Activated CD8-positive, alpha-beta memory T cell treated with anti-CD3 and anti-CD28 coated beads, Interleukin-2, amount 10 ng/mL, durations not matched to agents 7 days and 5 days (primary cell): ENCODE data around the gene WNT2B. TPM values are rescaled to one million over a fixed set of nuclear protein-coding genes. Genes with fewer than 3 reads are reported as not detected.

ENCODE experiments used
- ATAC-seq: fragments of 150-1000 bp; cut with Tn5 transposase; one replicate; pipeline ENCODE4 v1.10.0; 2021; ENCODE audit warnings: moderate library complexity
- CTCF ChIA-PET: fragments of 350-600 bp; sonication (Branson Sonifier 250); formaldehyde crosslinking; loops from one replicate; lab custom pipeline; 2021; ENCODE audit warnings: antibody characterized with exemption; lab: Charles Lee
- DNase-seq: peaks from one replicate; pipeline ENCODE4 v3.0.0-alpha.2; 2020
- H3K27ac Mint-ChIP-seq: one replicate; pipeline ENCODE4 v1.8.0; 2021; ENCODE audit warnings: mild to moderate bottlenecking, mixed read lengths
- H3K27me3 Mint-ChIP-seq: one replicate; pipeline ENCODE4 v1.8.0; 2021; ENCODE audit warnings: mixed read lengths
- H3K36me3 Mint-ChIP-seq: one replicate; pipeline ENCODE4 v1.8.0; 2021; ENCODE audit warnings: mild to moderate bottlenecking, mixed read lengths
- H3K4me1 Mint-ChIP-seq: one replicate; pipeline ENCODE4 v1.8.0; 2021; ENCODE audit warnings: mixed read lengths
- H3K4me3 Mint-ChIP-seq: one replicate; pipeline ENCODE4 v1.8.0; 2021; ENCODE audit warnings: mild to moderate bottlenecking, moderate library complexity, mixed read lengths
- H3K9me3 Mint-ChIP-seq: one replicate; pipeline ENCODE4 v1.8.0; 2022; ENCODE audit warnings: low read depth, mixed read lengths
- total RNA-seq, 2 experiments: library from RNA; stranded (reverse); gene quantifications; one replicate each; pipeline ENCODE4 v1.2.3, GENCODE V29; 2021

WNT2B gene
- total RNA-seq, 2 experiments from 2014 or later = 0.07 to 0.12 TPM

DNA sequence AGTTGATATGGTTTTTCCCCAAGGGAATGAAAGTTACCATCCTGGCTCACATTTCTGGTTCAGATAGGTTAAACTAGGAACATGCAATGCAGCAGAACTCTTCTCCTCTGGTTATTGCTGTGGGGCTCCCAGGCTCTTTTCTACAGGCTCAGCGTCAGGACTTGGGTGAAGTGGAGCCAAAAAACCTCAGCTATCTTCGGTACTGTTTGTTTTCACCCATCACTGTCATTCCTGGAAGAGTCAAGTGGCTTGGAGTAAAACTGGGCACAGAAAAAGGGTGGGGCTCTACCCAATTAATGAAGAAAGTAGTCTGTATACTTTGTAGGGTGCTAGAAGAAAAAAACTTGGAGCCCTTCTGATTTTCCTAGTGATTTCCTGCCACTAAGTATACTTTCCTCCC is 9.4 kb downstream of the WNT2B start:
- DNase-seq (no peak), ATAC-seq (no peak)
- H3K27ac Mint-ChIP-seq = no peak overlapping the region
- H3K4me3 Mint-ChIP-seq = no peak overlapping the region
- H3K27me3 Mint-ChIP-seq = no peaks in the 10 kb centered on the region
- no peaks in the 10 kb centered on the region for H3K9me3 Mint-ChIP-seq
- CTCF ChIA-PET = no interaction called here
- no peaks in the 10 kb centered on the region for H3K36me3 Mint-ChIP-seq
- H3K4me1 Mint-ChIP-seq = no peaks in the 10 kb centered on the region

DNA sequence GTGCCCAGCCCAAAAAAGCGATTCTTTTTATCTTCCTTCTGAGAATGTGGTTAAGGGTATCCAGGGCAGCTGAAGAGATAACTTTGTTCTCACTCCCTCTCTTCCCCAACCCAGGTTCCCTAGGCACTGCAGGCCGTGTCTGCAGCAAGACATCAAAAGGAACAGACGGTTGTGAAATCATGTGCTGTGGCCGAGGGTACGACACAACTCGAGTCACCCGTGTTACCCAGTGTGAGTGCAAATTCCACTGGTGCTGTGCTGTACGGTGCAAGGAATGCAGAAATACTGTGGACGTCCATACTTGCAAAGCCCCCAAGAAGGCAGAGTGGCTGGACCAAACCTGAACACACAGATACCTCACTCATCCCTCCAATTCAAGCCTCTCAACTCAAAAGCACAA is 11.4 kb downstream of the WNT2B start:
- no peak for DNase-seq
- H3K9me3 Mint-ChIP-seq = no peaks in the 10 kb centered on the region
- no peaks in the 10 kb centered on the region for H3K36me3 Mint-ChIP-seq
- no peaks in the 10 kb centered on the region for H3K4me1 Mint-ChIP-seq
- no peak overlapping the region for H3K27ac Mint-ChIP-seq
- no peak for ATAC-seq
- no peaks in the 10 kb centered on the region for H3K27me3 Mint-ChIP-seq
- CTCF ChIA-PET = interaction anchor here (1.0 kb wide), 1 partner anchor 18 kb away, joined by 3 read pairs; no protein-coding TSS in a partner anchor
- H3K4me3 Mint-ChIP-seq = no peak overlapping the region

DNA sequence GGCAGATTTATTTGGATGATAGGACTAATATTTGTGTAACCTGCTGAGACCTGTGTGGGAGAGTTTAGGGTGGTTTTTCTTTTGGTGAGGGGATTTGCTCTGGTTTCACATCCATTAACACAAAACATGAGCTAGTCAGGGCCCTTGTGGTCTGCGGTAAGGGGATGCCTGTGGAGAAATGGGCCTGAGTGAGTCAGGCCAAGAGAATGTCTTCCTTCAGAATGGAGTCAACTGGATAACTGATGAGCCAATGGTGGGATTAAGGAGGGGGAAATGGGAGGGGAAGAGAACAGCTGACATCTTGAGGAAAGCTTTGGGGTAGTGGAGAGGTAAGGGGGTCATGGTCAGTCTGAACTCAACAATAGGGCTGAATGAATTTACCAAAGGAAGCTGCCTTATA is 13.9 kb downstream of the WNT2B start:
- DNase-seq = no peak
- CTCF ChIA-PET = interaction anchor here (0.6 to 1.3 kb wide), 3 partner anchors 10 to 60 kb away, joined by 3 to 4 read pairs (median 4); no protein-coding TSS in a partner anchor
- Mint-ChIP-seq H3K9me3 (no peaks in the 10 kb centered on the region), H3K27ac (no peak overlapping the region), H3K27me3 (no peaks in the 10 kb centered on the region), H3K4me3 (no peak overlapping the region), H3K36me3 (no peaks in the 10 kb centered on the region), H3K4me1 (no peaks in the 10 kb centered on the region)
- no peak for ATAC-seq

DNA sequence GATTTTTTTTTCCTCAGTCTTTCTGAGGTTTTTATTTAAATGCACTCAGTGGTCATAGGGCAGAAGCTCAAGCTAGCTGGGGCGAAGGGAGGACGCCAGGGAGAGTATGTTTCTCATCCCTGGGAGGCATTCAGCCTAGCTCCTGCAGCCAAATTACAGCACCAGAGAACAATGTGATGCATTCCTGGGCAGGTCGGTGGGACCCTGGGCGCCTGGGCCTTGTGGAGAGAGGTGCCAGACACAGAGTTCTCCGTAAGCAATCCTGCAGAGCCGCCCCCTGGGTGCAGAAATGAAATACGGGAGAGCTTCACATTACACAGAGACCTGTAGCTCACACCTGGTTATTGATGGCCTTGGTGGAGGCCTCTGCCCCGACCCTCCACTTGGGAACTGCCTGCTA is 15.5 kb downstream of the WNT2B start:
- H3K27me3 Mint-ChIP-seq = no peaks in the 10 kb centered on the region
- H3K27ac Mint-ChIP-seq = no peak overlapping the region
- DNase-seq = no peak
- CTCF ChIA-PET = no interaction called here
- no peak overlapping the region for H3K4me3 Mint-ChIP-seq
- ATAC-seq = no peak
- no peaks in the 10 kb centered on the region for H3K36me3 Mint-ChIP-seq
- H3K9me3 Mint-ChIP-seq = no peaks in the 10 kb centered on the region
- H3K4me1 Mint-ChIP-seq = no peaks in the 10 kb centered on the region

DNA sequence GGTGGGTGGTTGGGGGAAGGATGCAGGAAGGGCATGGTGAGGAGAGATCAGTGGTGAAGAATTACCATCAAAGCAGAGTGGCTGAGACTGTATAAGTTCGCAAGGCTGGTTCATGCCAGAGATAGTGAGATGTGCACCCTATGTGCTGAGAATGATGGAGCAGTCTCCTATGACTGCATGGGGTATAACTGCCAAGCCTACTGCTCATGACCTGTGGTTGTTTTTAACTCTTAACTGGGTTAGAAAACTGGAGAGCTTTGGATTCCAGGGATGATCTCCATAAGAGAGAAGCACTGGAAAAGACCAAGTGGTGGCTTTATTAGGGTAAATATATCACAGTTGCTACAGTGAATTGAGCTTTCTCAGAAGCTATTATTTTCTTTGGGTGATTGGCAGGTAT is 16.2 kb downstream of the WNT2B start:
- H3K36me3 Mint-ChIP-seq = no peaks in the 10 kb centered on the region

DNA sequence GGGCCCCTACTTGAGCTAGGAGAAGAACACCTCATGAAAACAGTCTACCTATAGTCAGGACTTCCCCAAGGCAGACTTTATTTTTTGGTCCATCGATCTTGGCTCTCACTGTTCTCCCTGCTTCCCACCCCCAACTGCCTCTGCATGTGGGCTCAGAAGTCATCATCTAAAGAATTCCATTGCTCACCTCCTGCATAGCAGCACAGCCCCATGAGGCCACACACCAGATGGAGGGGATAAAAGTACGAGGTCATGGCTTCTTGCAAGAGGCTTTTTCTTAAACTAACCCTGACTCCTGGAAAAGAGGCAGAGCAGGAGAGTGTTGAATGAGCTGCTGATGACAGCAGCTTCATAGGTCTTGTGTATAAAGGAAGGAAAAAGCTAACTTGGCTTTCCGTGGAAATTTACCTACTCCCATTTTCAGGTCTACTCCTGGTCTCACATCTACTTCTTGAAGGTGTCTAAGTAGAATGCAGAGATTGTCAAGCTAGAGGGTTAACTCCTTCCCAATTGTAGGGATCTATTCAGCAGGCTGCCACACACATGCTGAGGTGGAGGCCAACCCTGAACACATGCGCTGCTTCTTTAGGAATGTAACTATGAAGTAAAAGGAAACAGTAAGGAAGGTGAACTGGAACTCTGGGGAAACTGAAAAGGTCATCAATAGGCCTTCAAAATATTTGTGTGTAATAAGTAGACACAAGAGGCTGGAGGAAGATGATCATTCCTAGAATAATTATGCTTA is 18.7 kb downstream of the WNT2B start:
- no peak overlapping the region for H3K27ac Mint-ChIP-seq
- no peaks in the 10 kb centered on the region for H3K27me3 Mint-ChIP-seq
- no peaks in the 10 kb centered on the region for H3K4me1 Mint-ChIP-seq
- H3K36me3 Mint-ChIP-seq = no peaks in the 10 kb centered on the region
- H3K4me3 Mint-ChIP-seq = no peak overlapping the region
- H3K9me3 Mint-ChIP-seq = no peaks in the 10 kb centered on the region
- CTCF ChIA-PET = no interaction called here
- no peak for ATAC-seq
- DNase-seq = no peak

More for the DNA sequence above, 16.2 kb downstream of the WNT2B start:
- H3K9me3 Mint-ChIP-seq = no peaks in the 10 kb centered on the region
- CTCF ChIA-PET = interaction anchor here (1.2 kb wide), 1 partner anchor 12 kb away, joined by 3 read pairs; no protein-coding TSS in a partner anchor
- no peak for DNase-seq
- H3K27me3 Mint-ChIP-seq = no peaks in the 10 kb centered on the region
- no peak overlapping the region for H3K27ac Mint-ChIP-seq
- no peak for ATAC-seq
- H3K4me3 Mint-ChIP-seq = no peak overlapping the region
- H3K4me1 Mint-ChIP-seq = no peaks in the 10 kb centered on the region

DNA sequence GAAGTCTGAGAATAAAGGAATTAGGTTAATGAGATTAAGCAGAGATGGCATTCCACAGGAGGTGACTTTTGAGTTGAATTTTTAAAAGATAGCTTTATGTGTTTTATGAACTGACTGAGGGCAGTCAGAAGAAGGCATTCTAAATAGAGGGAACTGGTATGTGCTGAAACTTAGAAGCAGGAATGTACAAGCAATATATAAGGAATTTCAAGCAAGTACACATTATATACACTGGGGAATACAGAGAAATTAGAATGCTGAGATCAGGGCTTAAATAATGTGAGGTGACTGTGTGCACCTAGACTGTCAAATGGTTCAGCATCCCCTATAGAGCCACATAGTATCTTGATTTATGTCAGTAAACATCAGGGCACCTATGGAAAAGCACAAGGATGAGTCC is 19.3 kb downstream of the WNT2B start:
- ATAC-seq = no peak
- CTCF ChIA-PET = no interaction called here
- no peaks in the 10 kb centered on the region for H3K9me3 Mint-ChIP-seq

DNA sequence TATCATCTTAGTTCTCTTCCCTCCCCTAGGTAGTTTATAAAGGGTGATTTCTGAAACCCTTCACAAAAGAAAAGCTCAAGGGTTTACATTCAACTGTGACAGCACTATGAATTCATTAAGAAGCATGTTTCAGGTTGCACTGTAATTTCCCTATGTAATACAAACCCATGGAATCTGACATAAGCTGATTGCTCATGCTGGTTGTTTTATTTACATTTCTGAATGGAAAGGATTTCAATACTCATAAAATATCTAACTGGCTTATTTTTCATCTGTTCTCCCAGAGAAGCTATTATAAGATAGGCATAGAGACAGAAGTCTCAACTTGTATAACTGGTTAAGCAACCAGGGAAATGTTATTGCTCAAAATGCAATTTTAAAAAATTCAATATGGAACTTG is 20.5 kb downstream of the WNT2B start:
- Mint-ChIP-seq H3K4me1 (no peaks in the 10 kb centered on the region), H3K9me3 (no peaks in the 10 kb centered on the region), H3K27ac (no peak overlapping the region), H3K36me3 (no peaks in the 10 kb centered on the region), H3K4me3 (no peak overlapping the region), H3K27me3 (no peaks in the 10 kb centered on the region)
- no peak for ATAC-seq
- no peak for DNase-seq
- CTCF ChIA-PET = interaction anchor here (1.3 kb wide), 1 partner anchor 10 kb away, joined by 4 read pairs; no protein-coding TSS in a partner anchor

More for the DNA sequence above, 19.3 kb downstream of the WNT2B start:
- no peak for DNase-seq
- no peaks in the 10 kb centered on the region for H3K27me3 Mint-ChIP-seq
- H3K27ac Mint-ChIP-seq = no peak overlapping the region
- no peaks in the 10 kb centered on the region for H3K4me1 Mint-ChIP-seq
- no peak overlapping the region for H3K4me3 Mint-ChIP-seq
- no peaks in the 10 kb centered on the region for H3K36me3 Mint-ChIP-seq

DNA sequence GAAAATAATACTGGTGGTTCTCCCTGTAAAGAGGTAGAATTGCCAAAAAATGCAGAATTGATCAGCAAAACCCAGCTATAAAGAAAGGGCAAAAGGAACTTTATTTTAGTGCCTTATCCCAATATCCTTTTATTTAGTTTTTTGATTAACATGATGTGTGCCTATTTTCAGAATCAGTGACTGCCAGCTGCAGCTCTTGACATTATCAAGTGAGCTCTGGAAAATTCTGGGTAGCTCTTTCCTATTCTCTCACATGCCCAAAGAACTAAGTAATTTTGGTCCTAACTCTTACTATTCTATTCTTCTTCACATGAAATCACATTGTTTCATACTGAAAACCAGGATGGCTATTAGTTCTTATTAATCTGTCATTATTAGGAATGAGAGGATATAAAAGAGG is 22.1 kb downstream of the WNT2B start:
- H3K9me3 Mint-ChIP-seq = no peaks in the 10 kb centered on the region
- H3K27me3 Mint-ChIP-seq = no peaks in the 10 kb centered on the region
- DNase-seq = no peak
- H3K4me1 Mint-ChIP-seq = no peaks in the 10 kb centered on the region
- no peaks in the 10 kb centered on the region for H3K36me3 Mint-ChIP-seq
- ATAC-seq = no peak
- H3K27ac Mint-ChIP-seq = no peak overlapping the region
- CTCF ChIA-PET = interaction anchor here (1.0 to 1.3 kb wide), 2 partner anchors 29 to 41 kb away, joined by 3 read pairs; no protein-coding TSS in a partner anchor
- H3K4me3 Mint-ChIP-seq = no peak overlapping the region

DNA sequence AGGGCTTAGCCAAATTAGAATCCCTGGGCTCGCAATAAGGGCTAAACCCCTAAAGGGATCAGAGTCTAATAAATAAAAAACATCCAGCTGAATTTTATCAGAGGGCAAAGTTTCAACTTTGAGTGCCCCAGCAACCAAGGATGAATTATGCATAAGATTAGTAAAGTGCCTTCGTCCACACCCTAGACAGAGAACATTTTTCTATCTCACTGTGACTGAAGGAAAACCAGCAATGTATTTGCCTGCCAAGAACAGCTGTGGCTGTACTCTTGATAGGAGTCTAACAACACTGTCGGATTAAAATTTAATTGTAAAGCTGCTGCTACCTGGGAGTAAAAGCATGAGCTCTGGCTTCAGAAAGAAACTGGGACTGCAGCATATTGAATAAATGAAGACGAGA is 23.3 kb downstream of the WNT2B start:
- Mint-ChIP-seq H3K9me3 (no peaks in the 10 kb centered on the region), H3K4me1 (no peaks in the 10 kb centered on the region), H3K4me3 (no peak overlapping the region), H3K36me3 (no peaks in the 10 kb centered on the region), H3K27me3 (no peaks in the 10 kb centered on the region), H3K27ac (no peak overlapping the region)
- CTCF ChIA-PET = no interaction called here
- ATAC-seq = no peak
- no peak for DNase-seq

DNA sequence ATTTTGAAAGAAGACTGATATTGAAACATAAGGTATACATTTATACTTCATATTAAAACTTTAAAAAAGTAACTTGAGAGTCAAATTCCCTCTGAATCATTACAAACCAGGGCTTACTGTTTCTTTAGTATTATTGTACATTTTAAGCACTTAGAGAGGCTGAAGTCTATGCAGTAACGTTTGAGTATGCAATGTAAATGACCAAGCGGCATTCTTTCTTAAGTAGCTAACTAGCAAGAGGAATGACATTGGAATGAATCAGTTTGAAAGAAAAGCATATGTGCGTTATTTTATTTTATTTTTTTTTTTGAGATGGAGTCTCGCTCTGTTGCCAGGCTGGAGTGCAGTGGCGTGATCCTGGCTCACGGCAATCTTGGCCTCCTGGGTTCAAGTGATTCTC is 24.3 kb downstream of the WNT2B start:
- no peaks in the 10 kb centered on the region for H3K9me3 Mint-ChIP-seq
- no peak overlapping the region for H3K27ac Mint-ChIP-seq
- CTCF ChIA-PET = no interaction called here
- H3K4me3 Mint-ChIP-seq = no peak overlapping the region
- DNase-seq (no peak), ATAC-seq (no peak)
- H3K4me1 Mint-ChIP-seq = no peaks in the 10 kb centered on the region
- H3K27me3 Mint-ChIP-seq = no peaks in the 10 kb centered on the region
- no peaks in the 10 kb centered on the region for H3K36me3 Mint-ChIP-seq

DNA sequence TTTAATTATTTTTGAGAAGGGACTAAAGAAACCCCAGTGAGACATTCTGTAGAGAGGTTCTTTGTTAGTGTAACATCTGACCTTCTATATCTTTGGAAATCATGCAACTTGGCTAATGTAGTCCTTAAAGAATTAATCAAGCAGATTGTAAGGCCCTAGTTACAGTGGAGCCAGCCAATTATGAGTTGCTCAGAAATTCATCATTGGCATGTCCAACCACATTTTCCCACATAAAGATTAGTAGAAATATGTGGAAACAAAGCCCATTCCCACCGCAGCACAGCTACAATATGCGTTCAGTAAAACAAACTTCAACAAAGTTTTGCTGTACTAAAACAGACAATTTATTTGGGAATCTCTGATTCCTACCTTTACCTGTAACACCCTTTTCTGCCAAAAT is 27.8 kb downstream of the WNT2B start:
- Mint-ChIP-seq H3K36me3 (peaks cover 2% of the 10 kb centered on the region), H3K27me3 (no peaks in the 10 kb centered on the region), H3K9me3 (no peaks in the 10 kb centered on the region), H3K27ac (no peak overlapping the region), H3K4me1 (peaks cover 3% of the 10 kb centered on the region), H3K4me3 (no peak overlapping the region)
- DNase-seq (no peak), ATAC-seq (no peak)
- CTCF ChIA-PET = interaction anchor here (0.6 to 0.7 kb wide), 2 partner anchors 40 to 90 kb away, joined by 3 read pairs; no protein-coding TSS in a partner anchor

DNA sequence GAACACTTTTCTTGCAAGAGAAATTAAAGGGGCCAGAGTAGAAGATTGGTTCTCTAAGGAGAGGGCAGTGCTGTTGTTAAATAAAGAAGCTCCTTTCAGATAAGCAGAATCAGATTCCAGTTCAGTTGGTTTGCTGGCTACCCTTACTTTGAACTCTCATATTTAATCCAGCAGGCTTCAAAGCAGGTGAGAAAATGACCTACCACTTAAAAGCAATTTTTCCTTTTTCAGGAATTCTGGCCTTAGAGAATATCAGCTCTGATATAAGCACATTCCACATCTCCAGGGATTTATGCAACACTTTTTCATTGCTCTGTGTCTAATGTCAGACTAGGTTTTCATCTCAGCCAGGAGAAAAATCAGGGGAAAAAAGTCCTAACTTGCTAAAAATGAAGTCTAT is 28.7 kb downstream of the WNT2B start:
- ATAC-seq = no peak
- no peaks in the 10 kb centered on the region for H3K9me3 Mint-ChIP-seq
- peaks cover 3% of the 10 kb centered on the region for H3K4me1 Mint-ChIP-seq
- no peak for DNase-seq
- H3K4me3 Mint-ChIP-seq = no peak overlapping the region
- H3K27me3 Mint-ChIP-seq = no peaks in the 10 kb centered on the region
- peaks cover 3% of the 10 kb centered on the region for H3K36me3 Mint-ChIP-seq
- H3K27ac Mint-ChIP-seq = no peak overlapping the region
- CTCF ChIA-PET = no interaction called here

DNA sequence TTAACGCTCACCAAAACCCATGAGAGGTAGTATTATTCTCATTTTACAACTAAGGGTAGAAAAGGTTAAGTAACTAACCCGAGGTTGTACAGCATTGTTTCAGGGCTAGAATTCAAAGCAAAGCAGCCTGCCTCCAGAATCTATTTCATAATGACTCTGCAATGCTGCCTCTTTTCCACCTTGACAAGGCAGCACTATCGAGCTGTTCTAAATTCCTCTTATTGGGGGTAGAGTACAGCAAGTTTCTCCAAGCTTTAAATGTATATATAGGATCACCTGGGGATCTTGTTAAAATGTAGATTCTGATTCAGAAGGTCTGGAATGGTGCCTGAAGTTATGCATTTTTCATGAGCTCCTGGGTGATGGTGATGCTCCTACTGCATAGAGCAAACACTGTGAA is 30.1 kb downstream of the WNT2B start:
- no peaks in the 10 kb centered on the region for H3K9me3 Mint-ChIP-seq
- peaks cover 3% of the 10 kb centered on the region for H3K4me1 Mint-ChIP-seq
- no peak overlapping the region for H3K4me3 Mint-ChIP-seq
- no peak for ATAC-seq
- no peak for DNase-seq
- peaks cover 3% of the 10 kb centered on the region for H3K36me3 Mint-ChIP-seq
- H3K27me3 Mint-ChIP-seq = no peaks in the 10 kb centered on the region
- CTCF ChIA-PET = interaction anchor here (1.0 to 1.4 kb wide), 2 partner anchors 9 to 74 kb away, joined by 3 to 4 read pairs; no protein-coding TSS in a partner anchor
- no peak overlapping the region for H3K27ac Mint-ChIP-seq
